Natural killer cell treated with Interleukin-12 subunit alpha and Interleukin-12 subunit beta and Interleukin-15 and Interleukin-18, amount 100 ng/mL, for 72 hours (primary cell): Measurements from ENCODE around the gene UBE2M. TPM values are rescaled to one million over a fixed set of nuclear protein-coding genes. Genes with fewer than 3 reads are reported as not detected.
"Not testable (repeated sequence)": the region's sequence is repeated elsewhere in the genome, so short reads cannot be mapped to it uniquely, and the experiment has no call there.

Source experiments
- ATAC-seq, 2 donors: fragments of 150-1000 bp; cut with Tn5 transposase in 1 of 2; sonication (Bioruptor Pico), chemical (Tn5 transposase) in 1 of 2; 2 replicates each; pipeline ENCODE4 v1.10.0; 2021
- DNase-seq: peaks from one replicate; pipeline ENCODE4 v3.0.0; 2022; ENCODE audit warnings: low spot score
- H3K27ac Mint-ChIP-seq, 2 donors: 1 replicate in 1 of 2; 2 replicates in 1 of 2; pipeline ENCODE4 v1.8.0; 2022; ENCODE audit warnings: mixed read lengths in 2 of 2, mild to moderate bottlenecking in 1 of 2, moderate library complexity in 1 of 2
- H3K27me3 Mint-ChIP-seq, 2 donors: 1 replicate in 1 of 2; 2 replicates in 1 of 2; pipeline ENCODE4 v1.8.0; 2022; ENCODE audit warnings: mixed read lengths in 2 of 2
- H3K36me3 Mint-ChIP-seq: one replicate; pipeline ENCODE4 v1.8.0; 2022; ENCODE audit warnings: mixed read lengths
- H3K4me1 Mint-ChIP-seq, 2 donors: 1 replicate in 1 of 2; 2 replicates in 1 of 2; pipeline ENCODE4 v1.8.0; 2022; ENCODE audit warnings: low read depth in 2 of 2, mixed read lengths in 2 of 2, mild to moderate bottlenecking in 1 of 2
- H3K4me3 Mint-ChIP-seq: one replicate; pipeline ENCODE4 v1.8.0; 2022; ENCODE audit warnings: mixed read lengths
- H3K9me3 Mint-ChIP-seq: 2 replicates; pipeline ENCODE4 v1.8.0; 2022; ENCODE audit warnings: mixed read lengths
- total RNA-seq, 2 donors: library from RNA; stranded (reverse); gene quantifications; one replicate each; pipeline ENCODE4 v1.2.3, GENCODE V29; 2022

The UBE2M gene
- total RNA-seq, 2 donors from 2014 or later: 161 to 183 TPM

DNA sequence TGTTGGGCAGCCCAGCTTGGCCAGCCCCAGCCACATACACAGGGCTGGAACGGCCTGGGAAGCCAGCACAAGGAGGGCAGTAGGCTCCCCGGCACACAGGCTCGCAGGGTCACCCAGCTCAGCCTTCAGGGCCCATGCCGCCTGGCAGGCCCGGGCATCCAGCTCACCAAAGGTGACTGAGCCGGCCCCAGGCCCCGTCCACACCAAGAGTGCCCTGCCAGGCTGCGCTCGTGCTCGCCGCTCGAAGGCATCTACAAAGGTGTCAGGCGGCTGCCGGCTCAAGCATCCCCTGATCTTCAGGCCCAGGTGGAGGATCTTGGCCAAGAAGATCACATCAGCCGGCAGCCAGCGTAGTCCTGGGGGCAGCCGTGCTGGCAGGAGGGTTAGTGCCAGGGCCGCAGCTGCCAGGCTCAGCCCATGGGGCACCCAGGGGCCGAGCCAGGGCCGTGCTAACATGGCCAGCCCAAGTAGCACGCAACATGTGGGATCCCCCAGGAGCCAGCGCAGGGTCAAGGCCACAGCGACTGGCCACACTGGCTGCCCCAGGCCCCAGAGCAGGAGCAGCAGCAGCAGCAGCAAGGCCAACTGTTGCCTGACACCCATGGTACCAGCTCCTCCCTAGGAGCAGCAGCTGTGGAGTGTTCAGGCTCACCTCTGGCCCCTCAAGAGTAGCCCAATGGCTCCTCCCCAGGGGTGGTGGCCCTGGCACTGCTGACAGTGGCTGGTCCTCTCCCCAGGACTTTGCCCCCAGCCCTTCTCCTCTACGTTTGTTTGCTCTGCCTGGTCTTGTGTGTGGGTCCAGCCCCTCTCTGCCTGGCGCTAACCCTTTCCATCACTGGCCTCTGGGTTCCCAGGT is 46.8 kb downstream of the UBE2M start, which contains the start of gene SLC27A5:
TSS of gene SLC27A5 (minus strand) at position 640 of the 856 bp plus-strand sequence. CDS start at position 603, 37 bp downstream.
- H3K9me3 Mint-ChIP-seq: no peaks in the 10 kb centered on the region
- no peak within 1 kb of the TSS for H3K4me3 Mint-ChIP-seq
- H3K36me3 Mint-ChIP-seq: peaks cover 6% of the 10 kb centered on the region
- peaks cover 8 to 23% of the 10 kb centered on the region in 2 donors for H3K4me1 Mint-ChIP-seq
- DNase-seq (no peak), ATAC-seq (no peak)
- H3K27me3 Mint-ChIP-seq: no peaks in the 10 kb centered on the region
- no peak within 1 kb of the TSS for H3K27ac Mint-ChIP-seq

DNA sequence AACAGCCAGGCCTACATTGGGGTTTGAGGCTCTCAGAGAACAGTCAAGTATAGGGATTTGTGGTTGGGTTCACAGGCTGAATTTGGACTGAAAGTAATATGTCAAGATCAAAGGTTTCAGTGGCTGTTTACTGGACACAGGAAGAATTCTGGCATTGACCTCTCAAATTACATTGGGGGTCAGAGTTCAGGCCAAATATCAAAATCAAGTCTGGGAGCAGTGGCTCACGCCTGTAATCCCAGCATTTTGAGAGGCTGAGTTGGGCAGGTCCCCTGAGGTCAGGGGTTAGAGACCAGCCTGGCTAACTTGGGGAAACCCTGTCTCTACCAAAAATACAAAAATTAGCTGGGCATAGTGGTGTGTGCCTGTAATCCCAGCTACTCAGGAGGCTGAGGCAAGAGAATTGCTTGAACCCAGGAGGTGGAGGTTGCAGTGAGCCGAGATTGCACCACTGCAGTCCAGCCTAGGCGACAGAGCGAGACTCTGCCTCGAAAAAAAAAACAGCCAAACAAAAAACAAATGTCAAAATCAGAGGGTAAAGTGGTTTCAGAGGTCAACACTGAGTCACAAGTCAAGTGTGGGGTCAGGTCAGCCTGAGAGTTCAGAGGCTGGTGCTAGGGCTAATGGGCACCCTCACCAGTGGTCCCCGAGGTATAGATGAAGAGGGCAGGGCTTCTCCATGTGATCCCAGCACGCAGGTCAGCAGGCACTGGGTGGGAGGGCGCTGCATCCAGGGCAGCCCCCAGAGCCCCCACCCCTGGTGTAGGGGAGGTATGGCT is 48.1 kb downstream of the UBE2M start:
- DNase-seq (no peak), ATAC-seq (no peak)
- Mint-ChIP-seq H3K9me3 (no peaks in the 10 kb centered on the region), H3K4me1 (peaks cover under 1 to 15% of the 10 kb centered on the region in 2 donors), H3K4me3 (no peak overlapping the region), H3K27me3 (no peaks in the 10 kb centered on the region), H3K36me3 (peaks cover 6% of the 10 kb centered on the region), H3K27ac (no peak overlapping the region)

DNA sequence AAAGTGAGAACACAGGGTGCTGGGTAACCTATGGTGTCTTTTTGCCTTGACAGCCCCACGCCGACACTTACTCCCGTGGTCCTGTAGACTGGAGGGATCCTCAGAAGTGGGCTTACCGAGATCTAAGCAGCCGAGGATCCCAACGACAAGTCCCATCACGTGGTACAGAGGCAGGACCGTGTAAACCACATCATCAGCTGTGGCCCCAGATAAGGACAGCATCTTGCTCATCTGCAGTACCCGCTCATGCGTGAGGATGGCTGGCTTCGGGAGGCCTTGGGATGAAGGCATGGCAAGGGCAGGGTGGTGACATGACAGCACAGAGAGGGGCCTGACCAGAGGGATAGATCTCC is 48.7 kb downstream of the UBE2M start:
- Mint-ChIP-seq H3K4me3 (no peak overlapping the region), H3K36me3 (peaks cover 6% of the 10 kb centered on the region), H3K9me3 (no peaks in the 10 kb centered on the region), H3K27me3 (no peaks in the 10 kb centered on the region), H3K4me1 (peaks cover 0 to 13% of the 10 kb centered on the region in 2 donors), H3K27ac (no peak overlapping the region)
- no peak for DNase-seq
- ATAC-seq: no peak

DNA sequence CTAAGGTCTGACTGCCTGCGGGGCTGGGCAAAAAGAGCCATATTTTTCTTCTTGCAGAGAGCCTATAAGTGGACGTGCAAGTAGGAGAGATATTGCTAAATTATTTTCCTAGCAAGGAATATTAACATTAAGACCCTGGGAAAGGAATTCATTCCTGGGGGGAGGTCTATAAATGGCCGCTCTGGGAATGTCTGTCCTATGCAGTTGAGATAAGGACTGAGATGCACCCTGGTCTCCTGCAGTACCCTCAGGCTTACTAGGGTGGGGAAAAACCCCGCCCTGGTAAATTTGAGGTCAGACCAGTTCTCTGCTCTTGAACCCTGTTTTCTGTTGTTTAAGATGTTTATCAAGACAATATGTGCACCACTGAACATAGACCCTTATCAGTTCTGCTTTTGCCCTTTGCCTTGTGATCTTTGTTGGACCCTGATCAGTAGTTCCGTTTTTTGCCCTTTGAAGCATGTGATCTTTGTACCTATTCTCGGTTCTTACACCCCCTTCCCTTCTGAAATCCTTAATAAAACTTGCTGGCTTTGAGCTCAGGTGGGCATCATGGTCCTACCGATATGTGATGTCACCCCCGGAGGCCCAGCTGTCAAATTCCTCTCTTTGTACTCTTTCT is 50.7 kb downstream of the UBE2M start:
- not testable (repeated sequence) for H3K27me3 Mint-ChIP-seq, H3K36me3 Mint-ChIP-seq, H3K9me3 Mint-ChIP-seq, ATAC-seq, DNase-seq, H3K27ac Mint-ChIP-seq, H3K4me3 Mint-ChIP-seq, H3K4me1 Mint-ChIP-seq

Other genes starting within 250 kb of the UBE2M start
- 1 to 10 TPM; 5.9 to 6.1 TPM for gene ZSCAN22, start 231.6 kb downstream of the UBE2M start, total RNA-seq
- gene A1BG, start 205.1 kb downstream of the UBE2M start, total RNA-seq: 1 to 10 TPM; 4.4 to 5.2 TPM
- gene ZNF497, start 195.9 kb downstream of the UBE2M start, total RNA-seq: 1 to 10 TPM in 1 of 2 donors, under 1 TPM in 1; 0.52 to 1.4 TPM
- under 1 TPM; 0.71 to 0.86 TPM for gene ZNF837, start 177.6 kb downstream of the UBE2M start, total RNA-seq
- gene RPS5, start 171.3 kb downstream of the UBE2M start, total RNA-seq: 100 to 1,000 TPM; 757 to 786 TPM
- gene RNF225, start 163.0 kb downstream of the UBE2M start, total RNA-seq: 1 to 10 TPM in 1 of 2 donors, under 1 TPM in 1; 0.59 to 3.2 TPM
- 10 to 100 TPM in 1 of 2 donors, 1 to 10 TPM in 1; 8.4 to 18.5 TPM for gene ZNF584, start 150.0 kb downstream of the UBE2M start, total RNA-seq
- gene ZNF132, start 118.5 kb downstream of the UBE2M start, total RNA-seq: 1 to 10 TPM; 3.2 to 5.3 TPM
- 10 to 100 TPM in 1 of 2 donors, 1 to 10 TPM in 1; 8.8 to 14.4 TPM for gene ZNF324B, start 107.0 kb downstream of the UBE2M start, total RNA-seq
- gene ZNF324, start 91.5 kb downstream of the UBE2M start, total RNA-seq: 10 to 100 TPM; 15.2 to 15.5 TPM
- gene ZNF446, start 82.3 kb downstream of the UBE2M start, total RNA-seq: 1 to 10 TPM; 3.9 to 5.8 TPM
- 10 to 100 TPM; 15.1 to 29.1 TPM for gene SLC27A5, start 46.6 kb downstream of the UBE2M start, total RNA-seq
- 10 to 100 TPM; 18.0 to 25.9 TPM for gene ZBTB45, start 38.8 kb downstream of the UBE2M start, total RNA-seq
- 100 to 1,000 TPM; 424 to 774 TPM for gene TRIM28, start 14.5 kb downstream of the UBE2M start, total RNA-seq
- gene CHMP2A, start 3.5 kb downstream of the UBE2M start, total RNA-seq: 10 to 100 TPM; 60.2 to 99.9 TPM
- 10 to 100 TPM; 20.9 to 28.8 TPM for gene MZF1, start 14.7 kb upstream of the UBE2M start, total RNA-seq